BE2C (cell line): ENCODE measurements around the gene MICB.

Experiments
- DNase-seq: peaks from one replicate; pipeline ENCODE4 v3.0.0-alpha.2; 2020
- H3K27me3 ChIP-seq: fragments of 250-450 bp; sonication (Bioruptor Pico); 2 replicates; pipeline ENCODE4 v1.5.1; 2020; ENCODE audit warnings: mild to moderate bottlenecking
- H3K36me3 ChIP-seq: fragments of 250-450 bp; sonication (Bioruptor Pico); 2 replicates; pipeline ENCODE4 v1.5.1; 2020; ENCODE audit warnings: mild to moderate bottlenecking
- H3K4me1 ChIP-seq: fragments of 250-450 bp; sonication (Bioruptor Pico); 2 replicates; pipeline ENCODE4 v1.5.1; 2020
- H3K4me3 ChIP-seq: 2 replicates; pipeline ENCODE4 v1.5.1; 2011; ENCODE audit warnings: low read depth, low read length
- H3K9me3 ChIP-seq: fragments of 250-450 bp; sonication (Bioruptor Pico); 2 replicates; pipeline ENCODE4 v1.5.1; 2020
- CTCF ChIP-seq: IDR thresholded peaks from 2 replicates; pipeline ENCODE4 v1.5.1; 2012; ENCODE audit warnings: mild to moderate bottlenecking, low read depth, low read length

The MICB gene

GRCh38 chr6:31540640-31541039 lies 42.7 kb downstream of the MICB start:
- Histone ChIP-seq H3K27me3 (no peaks in the 10 kb centered on the region), H3K9me3 (no peaks in the 10 kb centered on the region), H3K4me1 (no peaks in the 10 kb centered on the region), H3K36me3 (peaks cover 53% of the 10 kb centered on the region), H3K4me3 (peak overlapping the region; percentile 90)
- TF ChIP-seq CTCF, result no peak
- DNase-seq, result no peak

- no peak for TF ChIP-seq CTCF
- Histone ChIP-seq H3K36me3 (peaks cover 48% of the 10 kb centered on the region), H3K27me3 (no peaks in the 10 kb centered on the region), H3K4me3 (peak overlapping the region; percentile 90), H3K4me1 (no peaks in the 10 kb centered on the region), H3K9me3 (no peaks in the 10 kb centered on the region)
- peak; percentile 52 for DNase-seq
Measured at GRCh38 chr6:31541059-31541657, 43.2 kb downstream of the MICB start.

GRCh38 chr6:31541658-31542521 lies 43.9 kb downstream of the MICB start, which contains the start of gene DDX39B:
Gene DDX39B, minus strand, starts transcription at chr6:31542003. Its CDS starts 1,471 bp downstream, at chr6:31540532.
- no peaks in the 10 kb centered on the region for H3K9me3 ChIP-seq
- no peaks in the 10 kb centered on the region for H3K4me1 ChIP-seq
- peak; percentile 96 for DNase-seq
- H3K27me3 ChIP-seq, result no peaks in the 10 kb centered on the region
- H3K36me3 ChIP-seq, result peaks cover 40% of the 10 kb centered on the region
- TF ChIP-seq CTCF, result no peak
- peak within 1 kb of the TSS; percentile 90 for H3K4me3 ChIP-seq

- peaks cover 23% of the 10 kb centered on the region for H3K36me3 ChIP-seq
- H3K27me3 ChIP-seq, result no peaks in the 10 kb centered on the region
- H3K4me1 ChIP-seq, result no peaks in the 10 kb centered on the region
- TF ChIP-seq CTCF, result no peak
- DNase-seq, result no peak
- no peaks in the 10 kb centered on the region for H3K9me3 ChIP-seq
- no peak overlapping the region for H3K4me3 ChIP-seq
Measured at GRCh38 chr6:31543639-31544038, 45.7 kb downstream of the MICB start.

DNA sequence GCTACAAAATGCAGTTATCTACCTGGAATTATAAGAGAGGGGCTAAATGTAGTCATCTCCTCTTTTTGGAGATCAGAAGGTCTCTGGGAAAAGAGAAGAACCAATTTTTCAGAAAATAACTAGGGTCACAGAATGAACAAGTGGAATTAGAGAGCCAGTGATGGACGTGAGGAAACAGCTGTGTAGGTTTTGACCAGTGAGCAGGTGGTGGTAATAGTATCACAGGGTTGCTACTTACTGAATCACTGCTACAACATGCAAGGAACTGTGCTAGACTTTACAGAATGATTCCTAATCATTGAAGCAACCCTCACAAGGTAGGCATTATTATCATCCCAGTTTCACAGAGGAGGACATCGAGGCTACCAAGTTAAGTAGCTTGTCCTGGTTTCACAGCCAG lies 46.7 kb downstream of the MICB start:
- DNase-seq, result no peak
- peaks cover 20% of the 10 kb centered on the region for H3K36me3 ChIP-seq
- no peaks in the 10 kb centered on the region for H3K9me3 ChIP-seq
- TF ChIP-seq CTCF, result no peak
- no peaks in the 10 kb centered on the region for H3K4me1 ChIP-seq
- no peaks in the 10 kb centered on the region for H3K27me3 ChIP-seq
- H3K4me3 ChIP-seq, result no peak overlapping the region

- H3K4me1 ChIP-seq, result no peaks in the 10 kb centered on the region
- H3K9me3 ChIP-seq, result no peaks in the 10 kb centered on the region
- H3K36me3 ChIP-seq, result peaks cover 15% of the 10 kb centered on the region
- H3K4me3 ChIP-seq, result peak overlapping the region; percentile 69; the same call in 1 of the 2 replicates
- no peaks in the 10 kb centered on the region for H3K27me3 ChIP-seq
- TF ChIP-seq CTCF, result no peak
- DNase-seq, result no peak
Measured at GRCh38 chr6:31545291-31545690, 47.3 kb downstream of the MICB start.
